Keratinocyte (primary cell): ENCODE data around the gene FOXC1. TPM values are rescaled to one million over a fixed set of nuclear protein-coding genes. Genes with fewer than 3 reads are reported as not detected.

Source experiments
- DNase-seq: peaks from one replicate; pipeline ENCODE4 v3.0.0-alpha.2; 2011; ENCODE audit warnings: low read depth, missing footprints, low spot score
- FAIRE-seq: peaks from 2 replicates; lab custom pipeline; 2011; peaks lifted over from hg19 to GRCh38; lab: Jason Lieb, UNC
- H2AFZ ChIP-seq: 2 replicates; pipeline ENCODE4 v1.6.0; 2012; ENCODE audit warnings: low read length, control low read depth, inconsistent platforms; ENCODE audit not compliant: control insufficient read depth
- H3K27ac ChIP-seq: 2 replicates; pipeline ENCODE4 v1.5.1; 2011; ENCODE audit warnings: low read length; ENCODE audit not compliant: control insufficient read depth, insufficient read depth
- H3K27me3 ChIP-seq: 3 replicates; pipeline ENCODE4 v1.6.0; 2011; ENCODE audit warnings: low read length; ENCODE audit not compliant: control insufficient read depth, insufficient read depth; ENCODE audit errors: extremely low read depth
- H3K36me3 ChIP-seq, 2 experiments: 2 replicates in 1 of 2; 3 replicates in 1 of 2; pipeline ENCODE4 v1.5.1; 2011; ENCODE audit warnings: low read length in 2 of 2, mild to moderate bottlenecking in 1 of 2; ENCODE audit not compliant: control insufficient read depth in 2 of 2, insufficient read depth in 2 of 2; ENCODE audit errors: extremely low read depth in 1 of 2
- H3K4me1 ChIP-seq: 3 replicates; pipeline ENCODE4 v1.5.1; 2011; ENCODE audit warnings: low read length; ENCODE audit not compliant: control insufficient read depth, insufficient read depth; ENCODE audit errors: extremely low read depth
- H3K4me2 ChIP-seq: 3 replicates; pipeline ENCODE4 v1.6.0; 2011; ENCODE audit warnings: low read depth, low read length; ENCODE audit not compliant: control insufficient read depth, insufficient read depth; ENCODE audit errors: extremely low read depth
- H3K4me3 ChIP-seq, 3 experiments: fragments of 200-600 bp in 1 of 3; sonication (generic) in 1 of 3; 2 replicates in 2 of 3; 3 replicates in 1 of 3; pipeline ENCODE4 v1.5.1; 2011 to 2016; ENCODE audit warnings: low read length in 3 of 3, mild to moderate bottlenecking in 3 of 3, control low read depth in 2 of 3, inconsistent platforms in 1 of 3, low read depth in 1 of 3, mixed read lengths in 1 of 3, mixed run types in 1 of 3, moderate library complexity in 1 of 3; ENCODE audit not compliant: control insufficient read depth in 2 of 3, insufficient read depth in 2 of 3; ENCODE audit errors: extremely low read depth in 1 of 3
- H3K79me2 ChIP-seq: 2 replicates; pipeline ENCODE4 v1.6.0; 2012; ENCODE audit warnings: low read length; ENCODE audit not compliant: control insufficient read depth, insufficient read depth
- H3K9ac ChIP-seq: 3 replicates; pipeline ENCODE4 v1.6.0; 2011; ENCODE audit warnings: low read length; ENCODE audit not compliant: control insufficient read depth, insufficient read depth; ENCODE audit errors: extremely low read depth
- H3K9me1 ChIP-seq: 3 replicates; pipeline ENCODE4 v1.6.0; 2011; ENCODE audit warnings: low read length; ENCODE audit not compliant: control insufficient read depth, insufficient read depth; ENCODE audit errors: extremely low read depth
- H3K9me3 ChIP-seq: 2 replicates; pipeline ENCODE4 v1.5.1; 2012; ENCODE audit warnings: low read depth, low read length; ENCODE audit not compliant: control insufficient read depth
- H4K20me1 ChIP-seq: 3 replicates; pipeline ENCODE4 v1.6.0; 2011; ENCODE audit warnings: low read length; ENCODE audit not compliant: control insufficient read depth, insufficient read depth; ENCODE audit errors: extremely low read depth
- CTCF ChIP-seq, 3 experiments: IDR thresholded peaks in 1 of 3; conservative IDR thresholded peaks in 1 of 3; optimal IDR thresholded peaks in 1 of 3; 2 replicates in 2 of 3; 3 replicates in 1 of 3; pipeline versions ENCODE3 to v1.5.1; 2011; ENCODE audit warnings: low read length in 3 of 3, mild to moderate bottlenecking in 3 of 3, moderate library complexity in 2 of 3, control low read depth in 1 of 3, inconsistent platforms in 1 of 3; ENCODE audit not compliant: insufficient read depth in 2 of 3; ENCODE audit errors: extremely low read depth in 1 of 3
- EZH2 ChIP-seq: IDR thresholded peaks from one replicate; pipeline ENCODE4 v1.6.1; 2012; ENCODE audit warnings: inconsistent platforms, mild to moderate bottlenecking, low read length, moderate library complexity
- dilution Hi-C: fragments of 300-500 bp; cut with MboI; formaldehyde crosslinking; loops from one replicate; pipeline ENCODE4 v1.7.0; 2020; ENCODE audit warnings: low sequenced_read_pairs; ENCODE audit not compliant: extremely low pct_ligation_motif_present
- polyA plus RNA-seq, 5 experiments: library from polyadenylated mRNA; depleted of rRNA in 3 of 5; stranded (reverse) in 3 of 5; stranded (forward) in 1 of 5; unstranded in 1 of 5; fragments of >200 nt; gene quantifications; 1 replicate in 1 of 5; 2 replicates in 3 of 5; 3 replicates in 1 of 5; pipeline versions ENCODE4 v1.2.1 to v1.2.3, GENCODE V29; 2011 to 2012; ENCODE audit warnings: missing spikeins in 2 of 5, low read depth in 1 of 5, low replicate concordance in 1 of 5

FOXC1 gene
- polyA plus RNA-seq, 1 donor (not counting 4 experiments of a cell fraction or from before 2014, with no cell fraction given) = 4.3 TPM

GRCh38 chr6:1592852-1593251, 16.9 kb upstream of the FOXC1 start:
- H3K9me1 ChIP-seq = no peaks in the 10 kb centered on the region
- dilution Hi-C loops = no loop called here
- no peak overlapping the region for H3K4me3 ChIP-seq
- peaks cover 48% of the 10 kb centered on the region for H3K27me3 ChIP-seq
- H4K20me1 ChIP-seq = no peaks in the 10 kb centered on the region
- H3K27ac ChIP-seq = no peak overlapping the region
- H3K9ac ChIP-seq = no peak overlapping the region
- FAIRE-seq (no peak), DNase-seq (no peak)
- peaks cover 4% of the 10 kb centered on the region for H3K4me1 ChIP-seq
- H3K79me2 ChIP-seq = no peaks in the 10 kb centered on the region
- H3K36me3 ChIP-seq = no peaks in the 10 kb centered on the region
- no peak overlapping the region for H3K4me2 ChIP-seq
- TF ChIP-seq CTCF (optimal IDR thresholded peaks at IDR 0.05 in 1 of 3, IDR thresholded peaks at IDR 0.05 in 1 of 3, conservative IDR thresholded peaks at IDR 0.05 in 1 of 3; ENCODE audit: extremely low read depth in 1 of 3, insufficient read depth in 2 of 3, low read length in 3 of 3) = no peak
- TF ChIP-seq EZH2 = no peak
- no peak overlapping the region for H2AFZ ChIP-seq
- H3K9me3 ChIP-seq = no peaks in the 10 kb centered on the region

GRCh38 chr6:1593286-1593957, 16.3 kb upstream of the FOXC1 start:
- Histone ChIP-seq H4K20me1 (no peaks in the 10 kb centered on the region), H3K4me1 (peaks cover 9% of the 10 kb centered on the region), H3K9me1 (no peaks in the 10 kb centered on the region), H3K9me3 (no peaks in the 10 kb centered on the region), H3K27me3 (peaks cover 47% of the 10 kb centered on the region), H2AFZ (no peak overlapping the region), H3K36me3 (no peaks in the 10 kb centered on the region), H3K9ac (no peak overlapping the region), H3K79me2 (no peaks in the 10 kb centered on the region), H3K27ac (no peak overlapping the region), H3K4me3 (no peak overlapping the region), H3K4me2 (no peak overlapping the region)
- dilution Hi-C loops = no loop called here
- DNase-seq (no peak), FAIRE-seq (no peak)
- TF ChIP-seq CTCF (optimal IDR thresholded peaks at IDR 0.05 in 1 of 3, IDR thresholded peaks at IDR 0.05 in 1 of 3, conservative IDR thresholded peaks at IDR 0.05 in 1 of 3; ENCODE audit: extremely low read depth in 1 of 3, insufficient read depth in 2 of 3, low read length in 3 of 3) (no peak), EZH2 (no peak)
